ENCODE data around the gene FAM168A.

FAM168A gene

DNA sequence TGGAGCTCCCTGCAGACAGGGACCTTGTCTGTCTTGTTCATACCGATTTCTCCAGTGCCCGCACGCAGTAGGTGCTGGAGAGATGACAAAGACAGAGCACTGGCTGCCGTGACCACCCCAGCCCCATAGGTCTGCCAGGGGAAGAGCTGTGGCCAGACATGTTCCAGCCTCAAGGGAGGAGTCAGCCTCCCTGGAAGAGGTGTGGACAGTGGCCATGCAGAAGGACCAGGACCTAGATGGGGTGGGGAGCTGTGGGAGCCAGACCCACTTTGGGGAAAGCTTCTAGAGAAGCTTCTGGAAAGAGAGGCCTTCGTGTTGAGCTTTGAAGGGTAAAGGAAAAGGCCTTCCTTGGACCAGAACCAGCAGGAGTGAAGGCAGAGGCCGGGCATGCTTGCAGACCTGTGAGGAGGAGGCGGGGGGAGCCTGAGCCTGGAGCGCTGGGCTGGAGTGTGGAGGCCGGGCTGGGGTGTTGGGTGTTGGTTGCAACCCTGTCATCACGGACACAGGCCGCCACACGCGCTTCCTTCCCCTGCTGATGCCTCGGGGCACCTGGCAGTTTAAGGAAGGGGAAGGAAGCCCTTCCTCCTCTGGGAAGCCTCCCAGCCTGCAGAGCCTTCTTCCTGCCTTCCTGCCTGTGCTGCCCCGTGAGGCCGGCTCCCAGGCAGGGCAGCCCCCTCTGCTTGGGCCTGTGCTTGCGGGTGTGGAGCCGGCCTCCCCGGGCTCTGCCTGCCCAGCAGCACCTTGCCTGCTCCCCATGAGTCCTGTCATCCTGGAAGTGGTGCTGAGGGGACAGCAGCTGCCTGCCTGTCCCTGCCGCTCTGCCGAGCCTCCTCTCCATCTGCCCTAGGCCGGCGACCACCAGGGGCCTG is 209.4 kb downstream of the FAM168A start:
- no peak for DNase-seq (ENCODE audit: low spot score)

- DNase-seq (ENCODE audit: low spot score) = no peak
Measured at GRCh38 chr11:73387594-73388264, 210.2 kb downstream of the FAM168A start.

- no peak for DNase-seq (ENCODE audit: low spot score)
Measured at GRCh38 chr11:73386546-73386945, 211.4 kb downstream of the FAM168A start.

- DNase-seq (ENCODE audit: low spot score) = no peak
Measured at GRCh38 chr11:73386016-73386415, 211.9 kb downstream of the FAM168A start.

GRCh38 chr11:73384872-73385689 is 212.8 kb downstream of the FAM168A start:
- no peak for DNase-seq (ENCODE audit: low spot score)

DNA sequence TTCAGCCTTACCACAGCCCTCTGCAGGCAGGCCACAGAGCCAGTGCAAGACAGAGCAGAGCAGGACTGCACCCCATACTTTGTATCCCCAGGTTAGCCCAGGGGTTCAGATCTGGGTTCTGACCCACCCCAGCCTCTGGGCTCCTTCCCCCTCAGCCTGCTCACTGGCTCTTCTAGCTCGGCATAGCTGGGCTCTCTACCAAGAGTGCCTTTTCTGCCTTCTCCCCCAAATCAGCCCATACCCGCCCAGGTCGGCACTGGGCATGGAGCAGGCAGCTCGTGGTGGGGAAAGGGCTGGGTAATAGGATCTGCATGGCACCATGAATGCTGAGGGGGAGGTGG is 213.4 kb downstream of the FAM168A start:
- DNase-seq (ENCODE audit: low spot score) = no peak

- no peak for DNase-seq (ENCODE audit: low spot score)
Measured at GRCh38 chr11:73384125-73384441, 213.8 kb downstream of the FAM168A start.

- DNase-seq (ENCODE audit: low spot score) = no peak
Measured at GRCh38 chr11:73383249-73384124, 214.4 kb downstream of the FAM168A start.

GRCh38 chr11:73382747-73383146 is 215.2 kb downstream of the FAM168A start:
- DNase-seq (ENCODE audit: low spot score) = no peak

- no peak for DNase-seq (ENCODE audit: low spot score)
Measured at GRCh38 chr11:73382183-73382582, 215.7 kb downstream of the FAM168A start.

- no peak for DNase-seq (ENCODE audit: low spot score)
Measured at GRCh38 chr11:73381589-73381988, 216.3 kb downstream of the FAM168A start.

- DNase-seq (ENCODE audit: low spot score) = no peak
Measured at GRCh38 chr11:73380897-73381410, 217.0 kb downstream of the FAM168A start.

DNA sequence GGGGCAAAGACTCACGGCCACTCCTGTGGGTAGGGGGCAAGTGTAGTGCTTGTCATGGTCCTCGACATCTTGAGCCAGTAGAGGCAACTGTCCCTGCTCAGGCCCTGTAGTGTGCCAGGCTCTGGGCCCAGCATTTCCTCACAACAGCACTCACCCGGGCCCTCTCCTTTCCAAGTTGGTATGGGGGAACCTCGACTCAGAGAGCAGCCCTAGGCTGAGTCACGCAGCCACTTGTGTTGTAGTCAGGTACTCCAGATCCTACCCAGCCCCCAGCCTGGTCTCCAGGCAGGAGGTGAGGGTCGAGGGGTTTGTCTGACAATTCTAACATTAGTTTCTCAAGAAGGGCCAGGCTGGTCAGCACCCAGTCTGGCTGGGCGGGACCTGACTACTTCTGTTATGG is 217.6 kb downstream of the FAM168A start:
- DNase-seq (ENCODE audit: low spot score) = no peak

DNA sequence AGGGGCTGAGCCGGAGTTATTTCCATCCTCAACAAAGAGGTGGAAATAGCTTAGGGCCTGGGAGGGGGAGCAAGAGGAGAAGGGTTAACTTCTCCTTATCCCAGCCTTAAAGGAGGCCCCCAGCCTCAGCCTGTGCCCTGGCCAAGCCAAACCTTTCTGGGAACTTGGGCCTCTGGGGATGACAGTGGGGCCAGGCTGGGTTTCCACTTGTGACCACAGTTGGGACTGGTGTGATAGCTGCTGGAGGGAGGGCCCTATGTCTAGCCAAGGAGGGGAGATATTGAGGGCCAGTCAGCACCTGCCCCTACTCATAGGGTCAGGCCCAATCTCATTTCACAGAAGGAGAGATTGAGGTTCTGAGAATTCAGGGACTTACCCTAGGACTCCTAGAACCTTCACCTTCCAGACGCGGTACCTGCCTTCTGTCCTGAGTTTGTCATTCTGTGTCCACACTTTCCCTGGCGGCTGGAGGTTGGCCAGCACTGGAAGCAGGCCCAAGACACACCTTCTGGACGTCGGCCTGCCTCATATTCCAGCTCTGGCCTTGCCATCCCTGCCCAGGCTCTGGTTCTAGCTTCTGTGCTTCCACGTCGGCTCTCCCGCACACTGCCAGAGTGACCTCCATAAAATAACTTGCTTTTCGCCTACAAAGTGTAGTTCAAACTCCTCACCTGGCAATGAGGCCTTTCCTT is 218.6 kb downstream of the FAM168A start:
- no peak for DNase-seq (ENCODE audit: low spot score)

GRCh38 chr11:73376803-73377629 is 220.9 kb downstream of the FAM168A start:
- DNase-seq (ENCODE audit: low spot score) = peak; percentile 87

DNA sequence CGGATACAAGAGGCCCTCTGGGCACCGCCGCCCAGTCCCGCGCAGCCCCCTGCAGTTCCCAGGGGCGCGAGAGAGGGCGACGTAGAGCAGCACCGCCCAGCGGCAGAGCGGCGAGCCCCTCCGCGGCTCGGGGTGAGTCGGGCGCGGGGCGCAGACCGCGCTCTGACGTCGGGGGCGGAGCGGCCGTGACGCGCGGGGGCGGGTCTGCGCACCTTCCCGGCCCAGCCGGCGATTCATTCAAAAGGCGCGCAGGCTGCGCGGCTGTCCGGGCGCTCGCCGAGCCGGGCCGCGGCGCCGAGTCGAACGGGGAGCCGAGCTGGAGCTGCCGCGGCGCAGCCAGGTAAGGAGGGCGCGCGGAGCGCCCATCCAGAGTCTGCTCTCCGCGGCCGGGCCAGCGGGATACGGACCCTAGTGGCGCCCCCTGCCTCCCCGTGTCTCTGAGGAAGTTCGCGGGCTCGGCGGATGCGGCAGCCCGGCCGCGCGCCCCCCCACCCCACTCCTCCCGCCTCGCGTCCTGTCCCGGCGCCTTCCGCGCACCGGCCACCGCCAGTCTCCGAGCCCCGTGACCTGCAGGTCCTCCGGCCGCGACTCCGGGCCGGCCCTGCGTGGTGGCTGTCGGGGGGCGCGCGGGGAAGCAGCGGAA is 221.6 kb downstream of the FAM168A start, which contains the start of gene RELT:
RELT (plus strand) TSS at position 240 of the 643 bp plus-strand sequence. CDS start 12,738 bp downstream, outside the sequence.
- DNase-seq (ENCODE audit: low spot score) = peak; percentile 99

GRCh38 chr11:73375830-73376159 is 222.1 kb downstream of the FAM168A start:
- no peak for DNase-seq (ENCODE audit: low spot score)

- no peak for DNase-seq (ENCODE audit: low spot score)
Measured at GRCh38 chr11:73374151-73374550, 223.8 kb downstream of the FAM168A start.

GRCh38 chr11:73372375-73372993 is 225.4 kb downstream of the FAM168A start:
- DNase-seq (ENCODE audit: low spot score) = peak; percentile 37

All from GM03348 (cell line).